DMS153 treated with DMSO at 0.1 percent for 48 hours (cell line): ENCODE measurements around the gene ATP2B3.

Source experiments
- DNase-seq: peaks from one replicate; lab custom pipeline; 2025; ENCODE audit not compliant: unreplicated experiment; lab: John Stamatoyannopoulos, UW

Gene ATP2B3

DNA sequence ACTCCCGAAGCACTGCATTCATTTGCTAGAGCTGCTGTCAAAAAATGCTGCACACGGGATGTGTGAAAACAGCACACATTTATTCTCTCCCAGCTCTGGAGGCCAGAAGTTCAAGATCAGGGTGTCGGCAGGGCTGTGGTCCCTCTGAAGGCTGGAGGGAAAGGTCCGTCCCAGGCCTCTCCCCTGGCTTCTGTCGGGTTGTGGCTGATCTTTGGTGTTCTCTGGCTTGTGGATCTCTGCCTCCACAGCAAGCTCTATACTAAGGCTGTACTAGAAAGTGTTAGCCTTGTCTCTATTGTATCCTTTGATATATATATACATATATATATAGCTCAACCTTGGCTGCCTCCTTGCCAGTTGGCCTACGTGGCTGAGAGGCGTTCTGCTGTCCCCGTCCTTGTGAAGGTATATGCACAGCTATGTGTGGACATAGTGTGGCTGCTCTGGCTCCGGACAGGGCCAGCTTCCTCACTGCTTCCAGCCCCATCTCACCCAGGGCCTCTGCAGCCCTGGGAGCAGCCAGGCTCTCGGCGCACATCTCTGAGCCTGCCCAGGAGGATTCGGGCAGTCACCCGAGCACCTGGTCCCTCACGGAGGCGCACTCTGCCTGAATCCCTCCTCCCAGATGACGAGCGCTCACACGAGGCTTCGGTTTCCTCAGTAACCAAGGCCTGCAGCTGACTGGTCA is 114.6 kb downstream of the ATP2B3 start:
- no peak for DNase-seq
